ENCODE results near the gene FGF22.
"Not testable (repeated sequence)": the region's sequence is repeated elsewhere in the genome, so short reads cannot be mapped to it uniquely, and the experiment has no call there.

Gene FGF22

DNA sequence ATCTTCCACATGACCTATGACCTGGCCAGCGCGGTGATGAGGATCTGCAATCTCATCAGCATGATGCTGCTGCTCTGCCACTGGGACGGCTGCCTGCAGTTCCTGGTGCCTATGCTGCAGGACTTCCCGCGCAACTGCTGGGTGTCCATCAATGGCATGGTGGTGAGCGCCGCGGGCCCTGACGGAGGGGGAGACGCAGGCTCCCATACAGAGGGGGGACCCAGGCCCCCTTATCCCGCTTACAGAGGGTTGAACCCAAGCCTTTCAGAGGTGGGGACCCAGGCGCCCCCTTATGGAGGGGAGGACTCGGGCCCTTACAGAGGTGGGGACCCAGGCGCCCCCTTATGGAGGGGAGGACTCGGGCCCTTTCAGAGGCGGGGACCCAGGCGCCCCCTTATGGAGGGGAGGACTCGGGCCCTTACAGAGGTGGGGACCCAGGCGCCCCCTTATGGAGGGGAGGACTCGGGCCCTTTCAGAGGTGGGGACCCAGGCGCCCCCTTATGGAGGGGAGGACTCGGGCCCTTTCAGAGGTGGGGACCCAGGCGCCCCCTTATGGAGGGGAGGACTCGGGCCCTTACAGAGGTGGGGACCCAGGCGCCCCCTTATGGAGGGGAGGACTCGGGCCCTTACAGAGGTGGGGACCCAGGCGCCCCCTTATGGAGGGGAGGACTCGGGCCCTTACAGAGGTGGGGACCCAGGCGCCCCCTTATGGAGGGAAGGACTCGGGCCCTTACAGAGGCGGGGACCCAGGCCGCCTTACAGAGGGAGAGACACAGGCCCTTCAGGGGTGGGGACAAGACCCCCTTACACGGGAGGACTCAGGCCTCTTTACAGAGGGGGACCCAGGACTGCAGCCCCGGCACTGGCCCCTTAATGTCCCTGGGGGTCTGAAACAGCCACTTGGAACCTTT, 34.4 kb upstream of the FGF22 start:
- H3K4me3 ChIP-seq (ENCODE audit: low read depth, low read length), result not testable (repeated sequence)
- peak; percentile 17 for TF ChIP-seq CTCF (IDR thresholded peaks at IDR 0.05; ENCODE audit: low read depth, low read length)
- DNase-seq (ENCODE audit: low read depth), result peak; percentile 64

DNA sequence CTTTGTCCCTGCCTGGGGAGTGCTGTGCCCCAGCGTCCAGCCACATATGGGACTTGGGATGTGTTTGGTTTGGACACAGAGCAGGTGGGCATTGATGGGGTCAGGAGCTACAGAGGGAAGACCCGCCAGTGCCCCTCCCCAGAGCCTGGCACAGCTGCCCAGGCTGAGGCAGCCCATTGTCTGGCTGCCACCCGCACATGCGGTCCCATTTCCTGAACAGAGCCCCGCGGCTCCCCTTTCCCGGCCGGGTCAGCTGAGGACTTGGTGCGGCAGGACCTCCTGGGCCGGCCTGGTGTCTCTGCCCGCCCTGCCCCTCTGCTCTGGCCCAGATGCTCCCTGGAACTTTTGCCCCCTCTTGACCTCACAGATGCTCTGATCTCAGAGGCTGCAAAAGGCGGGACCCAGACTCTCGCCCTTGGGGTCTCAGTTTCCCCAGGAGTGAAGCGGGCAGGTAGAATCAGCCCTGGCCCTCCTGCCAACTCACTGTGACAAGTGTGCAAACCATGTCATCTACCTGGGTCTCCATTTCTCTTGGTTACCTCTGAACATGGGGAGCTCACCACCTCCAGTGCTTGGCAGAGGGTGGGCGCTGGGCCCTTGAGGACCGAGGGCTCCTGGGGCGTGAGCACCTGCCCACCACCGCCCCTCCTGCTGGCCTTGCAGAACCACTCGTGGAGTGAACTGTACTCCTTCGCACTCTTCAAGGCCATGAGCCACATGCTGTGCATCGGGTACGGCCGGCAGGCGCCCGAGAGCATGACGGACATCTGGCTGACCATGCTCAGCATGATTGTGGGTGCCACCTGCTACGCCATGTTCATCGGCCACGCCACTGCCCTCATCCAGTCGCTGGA, 32.2 kb upstream of the FGF22 start:
- no peak for DNase-seq (ENCODE audit: low read depth)
- no peak for TF ChIP-seq CTCF (IDR thresholded peaks at IDR 0.05; ENCODE audit: low read depth, low read length)
- TF ChIP-seq MYC (IDR thresholded peaks at IDR 0.05; ENCODE audit: low read depth, low read length), result no peak
- no peak for TF ChIP-seq POLR2A (IDR thresholded peaks at IDR 0.05; ENCODE audit: extremely low read depth, insufficient read length)
- TF ChIP-seq, protein P1, sequence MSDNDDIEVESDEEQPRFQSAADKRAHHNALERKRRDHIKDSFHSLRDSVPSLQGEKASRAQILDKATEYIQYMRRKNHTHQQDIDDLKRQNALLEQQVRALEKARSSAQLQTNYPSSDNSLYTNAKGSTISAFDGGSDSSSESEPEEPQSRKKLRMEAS (IDR thresholded peaks at IDR 0.05; ENCODE audit: low read depth, low read length), result no peak
- H3K4me3 ChIP-seq (ENCODE audit: low read depth, low read length), result no peak overlapping the region

GRCh38 chr19:608155-609003, 31.3 kb upstream of the FGF22 start:
- TF ChIP-seq MYC (IDR thresholded peaks at IDR 0.05; ENCODE audit: low read depth, low read length) (no peak), POLR2A (IDR thresholded peaks at IDR 0.05; ENCODE audit: extremely low read depth, insufficient read length) (no peak), CTCF (IDR thresholded peaks at IDR 0.05; ENCODE audit: low read depth, low read length) (no peak)
- TF ChIP-seq, protein P1 (IDR thresholded peaks at IDR 0.05; ENCODE audit: low read depth, low read length), result no peak
- DNase-seq (ENCODE audit: low read depth), result no peak
- H3K4me3 ChIP-seq (ENCODE audit: low read depth, low read length), result no peak overlapping the region

GRCh38 chr19:609004-609346, 30.7 kb upstream of the FGF22 start:
- TF ChIP-seq, protein P1 (IDR thresholded peaks at IDR 0.05; ENCODE audit: low read depth, low read length), result no peak
- no peak for TF ChIP-seq MYC (IDR thresholded peaks at IDR 0.05; ENCODE audit: low read depth, low read length)
- TF ChIP-seq POLR2A (IDR thresholded peaks at IDR 0.05; ENCODE audit: extremely low read depth, insufficient read length), result no peak
- no peak for TF ChIP-seq CTCF (IDR thresholded peaks at IDR 0.05; ENCODE audit: low read depth, low read length)
- no peak overlapping the region for H3K4me3 ChIP-seq (ENCODE audit: low read depth, low read length)
- no peak for DNase-seq (ENCODE audit: low read depth)

DNA sequence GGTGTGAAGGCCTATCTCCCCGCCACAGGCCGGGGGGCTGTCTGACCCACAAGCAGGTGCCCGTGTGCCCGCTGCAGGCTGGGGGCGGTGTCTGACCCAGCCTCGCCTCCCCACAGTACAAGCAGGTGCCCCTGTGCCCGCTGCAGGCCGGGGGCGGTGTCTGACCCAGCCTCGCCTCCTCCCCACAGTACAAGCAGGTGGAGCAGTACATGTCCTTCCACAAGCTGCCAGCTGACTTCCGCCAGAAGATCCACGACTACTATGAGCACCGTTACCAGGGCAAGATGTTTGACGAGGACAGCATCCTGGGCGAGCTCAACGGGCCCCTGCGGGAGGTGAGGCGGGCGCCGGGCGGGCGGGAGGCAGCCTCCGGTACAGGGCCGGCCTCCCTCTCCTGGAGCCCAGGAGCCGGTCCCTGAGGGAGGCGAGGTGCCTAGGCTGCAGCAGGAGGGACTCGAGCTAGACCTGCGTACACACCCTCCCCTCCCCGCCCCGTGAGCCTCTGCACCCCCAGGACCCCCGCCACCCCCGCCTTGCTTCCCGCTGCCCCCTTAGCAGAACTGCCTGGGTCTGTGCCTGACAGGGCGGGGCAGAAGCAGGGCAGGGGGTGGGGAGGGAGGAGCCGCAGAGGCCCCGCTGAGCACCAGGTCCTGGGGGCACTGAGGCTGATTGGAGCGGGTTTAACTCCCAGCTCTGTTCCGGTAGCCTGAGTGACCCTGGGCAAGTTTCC, 29.4 kb upstream of the FGF22 start:
- peak overlapping the region; percentile 21 for H3K4me3 ChIP-seq (ENCODE audit: low read depth, low read length)
- TF ChIP-seq POLR2A (IDR thresholded peaks at IDR 0.05; ENCODE audit: extremely low read depth, insufficient read length), result no peak
- TF ChIP-seq, protein P1 (IDR thresholded peaks at IDR 0.05; ENCODE audit: low read depth, low read length), result no peak
- no peak for TF ChIP-seq MYC (IDR thresholded peaks at IDR 0.05; ENCODE audit: low read depth, low read length)
- TF ChIP-seq CTCF (IDR thresholded peaks at IDR 0.05; ENCODE audit: low read depth, low read length), result no peak
- DNase-seq (ENCODE audit: low read depth), result peak; percentile 54

Measured in NB4 (cell line).